RWPE2 (cell line): ENCODE data around the gene NT5DC4.

Experiments
- ATAC-seq: fragments of 200-7000 bp; cut with Tn5 transposase; 3 replicates; pipeline ENCODE4 v1.9.1; 2021; ENCODE audit warnings: low read depth
- DNase-seq: peaks from one replicate; pipeline ENCODE4 v3.0.0-alpha.2; 2020; ENCODE audit warnings: low spot score
- H3K27ac ChIP-seq: fragments of 450-650 bp; 2 replicates; pipeline ENCODE4 v1.5.1; 2017; ENCODE audit warnings: mild to moderate bottlenecking; ENCODE audit not compliant: poor library complexity, severe bottlenecking
- H3K27me3 ChIP-seq: fragments of 250-450 bp; sonication (Bioruptor Pico); 2 replicates; pipeline ENCODE4 v1.5.1; 2021; ENCODE audit warnings: mild to moderate bottlenecking, moderate library complexity; ENCODE audit not compliant: insufficient read depth, poor library complexity, severe bottlenecking
- H3K36me3 ChIP-seq: fragments of 250-450 bp; sonication (Bioruptor Pico); 2 replicates; pipeline ENCODE4 v1.5.1; 2020; ENCODE audit warnings: low read depth, mild to moderate bottlenecking, moderate library complexity
- H3K4me1 ChIP-seq: fragments of 250-450 bp; sonication (Bioruptor Pico); 2 replicates; pipeline ENCODE4 v1.5.1; 2021; ENCODE audit warnings: mild to moderate bottlenecking, moderate library complexity; ENCODE audit not compliant: insufficient read depth, poor library complexity, severe bottlenecking
- H3K4me3 ChIP-seq: fragments of 250-450 bp; sonication (Bioruptor Pico); 2 replicates; pipeline ENCODE4 v1.5.1; 2021; ENCODE audit warnings: mild to moderate bottlenecking, moderate library complexity; ENCODE audit not compliant: severe bottlenecking
- H3K9me3 ChIP-seq: fragments of 250-450 bp; sonication (Bioruptor Pico); 2 replicates; pipeline ENCODE4 v1.5.1; 2021; ENCODE audit warnings: mild to moderate bottlenecking, moderate library complexity; ENCODE audit not compliant: severe bottlenecking
- CTCF ChIP-seq: fragments of 450-650 bp; IDR thresholded peaks from one replicate; pipeline ENCODE4 v1.5.1; 2017; ENCODE audit warnings: mild to moderate bottlenecking, moderate library complexity; ENCODE audit not compliant: poor library complexity, severe bottlenecking

NT5DC4 gene

GRCh38 chr2:112762276-112762675 is 41.5 kb downstream of the NT5DC4 start:
- no peaks in the 10 kb centered on the region for H3K27me3 ChIP-seq
- DNase-seq (no peak), ATAC-seq (no peak)
- H3K9me3 ChIP-seq, result no peaks in the 10 kb centered on the region
- H3K36me3 ChIP-seq, result peaks cover 53% of the 10 kb centered on the region
- H3K27ac ChIP-seq, result peak overlapping the region; percentile 57
- no peak for TF ChIP-seq CTCF
- H3K4me1 ChIP-seq, result peaks cover 29% of the 10 kb centered on the region
- H3K4me3 ChIP-seq, result no peak overlapping the region

DNA sequence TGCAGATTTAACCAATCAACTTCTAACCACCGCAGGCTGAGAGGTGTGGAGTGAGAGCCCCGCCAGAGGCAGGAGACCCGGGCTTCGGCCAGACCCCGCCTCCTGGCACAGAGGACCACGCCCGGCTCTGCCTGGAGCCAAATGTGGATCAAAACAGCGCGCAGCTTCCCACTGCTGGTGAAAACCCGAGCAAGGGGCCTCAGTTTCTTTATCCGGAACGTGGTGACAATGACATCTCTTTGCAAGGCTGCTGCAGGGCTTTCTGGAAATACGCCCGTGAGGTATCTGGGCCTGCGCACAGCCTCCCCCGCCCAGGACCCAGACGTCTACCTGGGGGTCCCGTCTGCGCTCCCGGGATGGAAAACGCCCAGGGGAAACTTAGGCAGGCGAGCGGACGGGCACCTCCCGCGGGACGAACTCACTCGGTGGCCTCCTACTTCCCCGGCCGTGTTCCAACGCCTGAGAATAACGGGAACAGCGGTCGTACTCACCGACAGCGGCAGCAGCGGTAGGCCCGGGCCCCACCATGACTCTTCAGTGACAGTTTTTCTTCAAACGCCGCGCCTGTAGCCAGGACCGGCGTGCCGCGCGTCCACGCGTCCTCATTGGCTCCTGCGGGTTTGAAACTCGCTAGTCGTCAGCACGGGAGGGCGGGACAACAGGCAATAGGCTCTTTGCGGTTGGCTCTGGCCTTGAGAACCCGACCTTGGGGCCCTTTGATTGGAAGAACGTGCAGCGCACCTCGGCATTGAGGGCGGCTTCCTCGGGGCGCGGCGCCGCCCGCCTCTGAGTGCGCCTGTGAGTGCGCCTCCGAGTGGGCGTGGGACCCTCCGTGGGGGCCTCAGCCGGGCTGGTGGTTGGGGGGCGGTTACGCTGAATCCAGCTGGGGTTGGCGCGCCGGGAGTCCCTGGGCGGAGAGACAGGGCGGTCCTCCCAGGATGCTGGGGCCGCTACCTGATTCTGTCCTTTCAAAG is 43.5 kb downstream of the NT5DC4 start, which contains the start of gene CKAP2L:
CKAP2L (minus strand) TSS at position 539 of the 974 bp plus-strand sequence; CDS start at position 528, 11 bp downstream.
- ATAC-seq (peak; percentile 94), DNase-seq (peak; percentile 97)
- Histone ChIP-seq H3K9me3 (no peaks in the 10 kb centered on the region), H3K4me3 (peak within 1 kb of the TSS; percentile 70), H3K36me3 (peaks cover 32% of the 10 kb centered on the region), H3K27me3 (no peaks in the 10 kb centered on the region), H3K27ac (peak within 1 kb of the TSS; percentile 57), H3K4me1 (peaks cover 43% of the 10 kb centered on the region)
- no peak for TF ChIP-seq CTCF

DNA sequence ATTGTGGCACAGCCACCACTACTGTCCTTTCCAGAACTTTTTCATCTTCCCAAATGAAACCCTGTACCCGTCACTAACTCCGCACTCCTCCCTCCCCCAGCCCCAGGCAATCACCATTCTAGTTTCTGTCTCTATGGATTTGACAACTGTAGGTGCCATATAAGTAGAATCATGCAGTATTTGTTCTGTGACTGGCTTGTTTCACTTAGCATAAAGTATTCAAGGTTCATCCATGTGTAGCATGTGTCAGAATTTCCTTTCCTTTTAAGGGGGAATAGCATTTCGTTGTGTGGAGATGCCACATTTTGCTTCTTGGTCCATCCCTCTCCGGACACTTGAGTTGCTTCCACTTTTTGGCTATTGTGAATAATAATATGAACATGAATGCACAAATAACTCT is 44.4 kb downstream of the NT5DC4 start:
- Histone ChIP-seq H3K27ac (peak overlapping the region; percentile 57), H3K4me3 (peak overlapping the region; percentile 70), H3K9me3 (no peaks in the 10 kb centered on the region), H3K36me3 (peaks cover 23% of the 10 kb centered on the region), H3K4me1 (peaks cover 42% of the 10 kb centered on the region), H3K27me3 (no peaks in the 10 kb centered on the region)
- no peak for TF ChIP-seq CTCF
- ATAC-seq, result no peak
- no peak for DNase-seq

- no peak for ATAC-seq
- Histone ChIP-seq H3K9me3 (no peaks in the 10 kb centered on the region), H3K4me3 (no peak overlapping the region), H3K36me3 (no peaks in the 10 kb centered on the region), H3K4me1 (peaks cover 20% of the 10 kb centered on the region), H3K27ac (peak overlapping the region; percentile 10), H3K27me3 (no peaks in the 10 kb centered on the region)
- TF ChIP-seq CTCF, result no peak
- no peak for DNase-seq
Observed at GRCh38 chr2:112767693-112768330, 47.0 kb downstream of the NT5DC4 start.
